GM12878 (cell line): Measurements from ENCODE around the gene GKN2. TPM values are rescaled to one million over a fixed set of nuclear protein-coding genes. Genes with fewer than 3 reads are reported as not detected.
"Not testable (repeated sequence)": the region's sequence is repeated elsewhere in the genome, so short reads cannot be mapped to it uniquely, and the experiment has no call there.

Source experiments
- ATAC-seq: fragments of 200-7000 bp; cut with Tn5 transposase; 3 replicates; pipeline ENCODE4 v1.9.1; 2020; ENCODE audit warnings: mild to moderate bottlenecking, moderate library complexity
- BruUV-seq: library from RNA; stranded (reverse); fragments of 400-500 nt; replicated peaks from 2 replicates; lab custom pipeline; 2021; lab: Mats Ljungman, UMichigan
- CTCF ChIA-PET: fragments of 300-600 bp; sonication (Branson Sonifier 250); formaldehyde crosslinking; extraction: SDS; loops from one replicate; lab custom pipeline; 2021; ENCODE audit warnings: inconsistent platforms; lab: Yijun Ruan, JAX
- POLR2A ChIA-PET: fragments of 350-600 bp; formaldehyde crosslinking; extraction: SDS; loops from one replicate; lab custom pipeline; 2021; ENCODE audit warnings: inconsistent platforms; lab: Charles Lee
- RAD21 ChIA-PET: fragments of 300-600 bp; sonication (Branson Sonifier 250); formaldehyde crosslinking; loops from one replicate; lab custom pipeline; 2023; ENCODE audit warnings: antibody characterized with exemption; ENCODE audit not compliant: unreplicated experiment; lab: Charles Lee
- SMC1A ChIA-PET: fragments of 300-600 bp; sonication (Branson Sonifier 250); formaldehyde crosslinking; loops from one replicate; lab custom pipeline; 2023; ENCODE audit not compliant: unreplicated experiment, uncharacterized antibody; lab: Charles Lee
- DNase-seq: peaks from one replicate; pipeline ENCODE4 v3.0.0-alpha.2; 2011; ENCODE audit warnings: low read depth, low spot score
- FAIRE-seq: peaks from 3 replicates; lab custom pipeline; 2011; peaks lifted over from hg19 to GRCh38; lab: Jason Lieb, UNC
- H2AFZ ChIP-seq: 2 replicates; pipeline ENCODE4 v1.6.0; 2011; ENCODE audit warnings: low read depth, low read length, control low read depth; ENCODE audit not compliant: control insufficient read depth
- H3K27ac ChIP-seq: 2 replicates; pipeline ENCODE4 v1.5.1; 2011; ENCODE audit warnings: control low read depth; ENCODE audit not compliant: control insufficient read depth, insufficient read depth
- H3K27me3 ChIP-seq, 2 experiments: replicated peaks in 1 of 2; 2 replicates each; pipeline versions ENCODE4 v1.6.0 to v1.6.1; 2011; ENCODE audit warnings: low read length in 1 of 2; ENCODE audit not compliant: control insufficient read depth in 2 of 2, insufficient read depth in 2 of 2
- H3K36me3 ChIP-seq, 2 experiments: 2 replicates each; pipeline ENCODE4 v1.5.1; 2011; ENCODE audit warnings: low read length in 1 of 2; ENCODE audit not compliant: control insufficient read depth in 2 of 2, insufficient read depth in 2 of 2
- H3K4me1 ChIP-seq: 2 replicates; pipeline ENCODE4 v1.6.1; 2011; ENCODE audit warnings: mild to moderate bottlenecking, low read length, moderate library complexity, mixed read lengths; ENCODE audit not compliant: control insufficient read depth, insufficient read depth
- H3K4me2 ChIP-seq: 2 replicates; pipeline ENCODE4 v1.6.0; 2011; ENCODE audit warnings: control low read depth; ENCODE audit not compliant: control insufficient read depth, insufficient read depth
- H3K4me3 ChIP-seq: fragments of 200-600 bp; sonication (generic); 2 replicates; pipeline ENCODE4 v1.5.1; 2016
- H3K79me2 ChIP-seq: 2 replicates; pipeline ENCODE4 v1.6.0; 2011; ENCODE audit warnings: low read length; ENCODE audit not compliant: control insufficient read depth, insufficient read depth
- H3K9ac ChIP-seq: 2 replicates; pipeline ENCODE4 v1.8.0; 2011; ENCODE audit warnings: low read length, control low read depth, mixed read lengths; ENCODE audit not compliant: control insufficient read depth, insufficient read depth
- H3K9me3 ChIP-seq: replicated peaks from 3 replicates; pipeline ENCODE4 v1.5.1; 2011; ENCODE audit warnings: mild to moderate bottlenecking, low read length; ENCODE audit not compliant: control insufficient read depth, insufficient read depth
- H4K20me1 ChIP-seq: 2 replicates; pipeline ENCODE4 v1.6.0; 2011; ENCODE audit not compliant: control insufficient read depth, insufficient read depth
- WGBS: methylation state at CpG from one replicate; pipeline ENCODE4 v1.1.6; 2016; ENCODE audit warnings: low lambda C conversion rate; ENCODE audit not compliant: insufficient replicate concordance, insufficient coverage; ENCODE audit errors: missing lambda C conversion rate; 5-methylcytosine and 5-hydroxymethylcytosine counted together
- in situ Hi-C: fragments of 300-500 bp; cut with MboI; formaldehyde crosslinking; loops from 9 replicates; pipeline ENCODE4 v1.14.3; 2018; ENCODE audit warnings: mixed read lengths
- intact Hi-C: fragments of 100-400 bp; cut with micrococcal nuclease; formaldehyde crosslinking; loops from one replicate; pipeline ENCODE4 v1.14.2; 2022; ENCODE audit not compliant: unreplicated experiment
- polyA plus RNA-seq, 11 experiments: library from polyadenylated mRNA; depleted of rRNA in 4 of 11; unstranded in 6 of 11; stranded (reverse) in 5 of 11; fragments of >200 nt; fragmentation: Nextera tagmentation in 4 of 11; fragmentation: Illumina TruSeq in 1 of 11; extraction: Ambion mirVana in 4 of 11; extraction: Trizol in 1 of 11; gene quantifications; 1 replicate in 1 of 11; 2 replicates in 10 of 11; pipeline versions ENCODE4 v1.2.1 to v1.2.3, GENCODE V29; 2011 to 2016; ENCODE audit warnings: inconsistent platforms in 2 of 11, missing spikeins in 2 of 11, low read depth in 1 of 11
- total RNA-seq, 4 experiments: library from RNA; depleted of rRNA in 3 of 4; stranded (reverse); fragments of >200 nt in 3 of 4; fragmentation: Illumina TruSeq in 1 of 4; extraction: Trizol in 1 of 4; gene quantifications; 2 replicates each; pipeline versions ENCODE4 v1.2.1 to v1.2.3, GENCODE V29; 2013 to 2021

Gene GKN2
- total and polyA plus RNA-seq, 10 of the 15 experiments (the other 5 are each of a cell fraction or from before 2014, with no cell fraction given), result not detected

DNA sequence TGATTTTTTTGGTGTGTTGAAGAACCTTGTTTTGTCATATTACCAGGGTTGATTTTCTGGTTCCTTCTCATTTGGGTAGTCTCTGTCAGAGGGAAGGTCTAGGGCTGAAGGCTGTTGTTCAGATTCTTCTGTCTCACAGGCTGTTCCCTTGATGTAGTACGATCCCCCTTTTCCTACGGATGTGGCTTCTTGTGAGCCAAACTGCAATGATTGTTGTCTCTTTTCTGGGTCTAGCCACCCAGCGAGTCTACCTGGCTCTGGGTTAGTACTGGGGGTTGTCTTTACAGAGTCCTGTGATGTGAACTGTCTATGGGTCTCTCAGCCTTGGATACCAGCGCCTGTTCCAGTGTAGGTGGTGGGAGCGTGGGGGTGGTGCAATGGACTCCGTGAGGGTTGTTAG is 56.7 kb downstream of the GKN2 start:
- WGBS, result 64% methylated on average over 6 of the region's 6 CpGs
- H3K4me2 ChIP-seq, H3K4me1 ChIP-seq, SMC1A ChIA-PET, H3K27me3 ChIP-seq, POLR2A ChIA-PET, BruUV-seq, H3K27ac ChIP-seq, H3K79me2 ChIP-seq, H3K4me3 ChIP-seq, H2AFZ ChIP-seq, H3K36me3 ChIP-seq, FAIRE-seq, H3K9ac ChIP-seq, DNase-seq, ATAC-seq, intact Hi-C loops, RAD21 ChIA-PET, H3K9me3 ChIP-seq, H4K20me1 ChIP-seq, in situ Hi-C loops: not testable (repeated sequence)
- CTCF ChIA-PET, result interaction anchor here (0.7 to 1.8 kb wide), 2 partner anchors 9 to 139 kb away, joined by 3 to 4 read pairs; no protein-coding TSS in a partner anchor

Other genes with a start within 250 kb of the GKN2 start
- gene ARHGAP25, start 218.1 kb downstream of the GKN2 start, total RNA-seq (2014; rRNA removed), result 0.51 and 0.93 TPM in 2 replicates
- 0.89 and 0.97 TPM in 2 replicates for gene ARHGAP25, start 218.1 kb downstream of the GKN2 start, total RNA-seq (2014; rRNA removed; fragmentation: Illumina TruSeq; extraction: Trizol)
- gene ARHGAP25, start 218.1 kb downstream of the GKN2 start, total RNA-seq (2021), result 0.56 and 1.0 TPM in 2 replicates
- 0.13 and 0.15 TPM in 2 replicates for gene ARHGAP25, start 218.1 kb downstream of the GKN2 start, polyA plus RNA-seq (2011; rRNA removed)
- gene ARHGAP25, start 218.1 kb downstream of the GKN2 start, polyA plus RNA-seq (2014; fragmentation: Illumina TruSeq; extraction: Trizol), result 0.65 and 0.96 TPM in 2 replicates
- under 1 TPM; 0.40 to 0.42 TPM for gene ARHGAP25, start 218.1 kb downstream of the GKN2 start, polyA plus RNA-seq (2014; fragmentation: Nextera tagmentation; extraction: Ambion mirVana)
- gene ARHGAP25, start 218.1 kb downstream of the GKN2 start, polyA plus RNA-seq (2014; rRNA removed), result 0.38 and 1.0 TPM in 2 replicates
- gene ARHGAP25, start 218.1 kb downstream of the GKN2 start, polyA plus RNA-seq (2016; fragmentation: Nextera tagmentation; extraction: Ambion mirVana), result under 1 TPM; 0.37 to 0.39 TPM
- not detected in 2 replicates for gene BMP10, start 81.5 kb downstream of the GKN2 start, total RNA-seq (2014; rRNA removed)
- not detected in 2 replicates for gene BMP10, start 81.5 kb downstream of the GKN2 start, total RNA-seq (2014; rRNA removed; fragmentation: Illumina TruSeq; extraction: Trizol)
- not detected in 2 replicates for gene BMP10, start 81.5 kb downstream of the GKN2 start, total RNA-seq (2021)
- not detected in 2 replicates for gene BMP10, start 81.5 kb downstream of the GKN2 start, polyA plus RNA-seq (2011; rRNA removed)
- 0.04 TPM in 1 of 2 replicates, not detected in the other for gene BMP10, start 81.5 kb downstream of the GKN2 start, polyA plus RNA-seq (2014; fragmentation: Illumina TruSeq; extraction: Trizol)
- not detected for gene BMP10, start 81.5 kb downstream of the GKN2 start, polyA plus RNA-seq (2014; fragmentation: Nextera tagmentation; extraction: Ambion mirVana)
- gene BMP10, start 81.5 kb downstream of the GKN2 start, polyA plus RNA-seq (2014; rRNA removed), result not detected in 2 replicates
- gene BMP10, start 81.5 kb downstream of the GKN2 start, polyA plus RNA-seq (2016; fragmentation: Nextera tagmentation; extraction: Ambion mirVana), result not detected
- not detected in 2 replicates for gene GKN1, start 21.7 kb upstream of the GKN2 start, total RNA-seq (2014; rRNA removed)
- not detected in 2 replicates for gene GKN1, start 21.7 kb upstream of the GKN2 start, total RNA-seq (2014; rRNA removed; fragmentation: Illumina TruSeq; extraction: Trizol)
- gene GKN1, start 21.7 kb upstream of the GKN2 start, total RNA-seq (2021), result not detected in 2 replicates
- not detected in 2 replicates for gene GKN1, start 21.7 kb upstream of the GKN2 start, polyA plus RNA-seq (2011; rRNA removed)
- gene GKN1, start 21.7 kb upstream of the GKN2 start, polyA plus RNA-seq (2014; fragmentation: Illumina TruSeq; extraction: Trizol), result not detected in 2 replicates
- not detected for gene GKN1, start 21.7 kb upstream of the GKN2 start, polyA plus RNA-seq (2014; fragmentation: Nextera tagmentation; extraction: Ambion mirVana)
- gene GKN1, start 21.7 kb upstream of the GKN2 start, polyA plus RNA-seq (2014; rRNA removed), result not detected in 2 replicates
- not detected for gene GKN1, start 21.7 kb upstream of the GKN2 start, polyA plus RNA-seq (2016; fragmentation: Nextera tagmentation; extraction: Ambion mirVana)
- not detected in 2 replicates for gene ANTXR1, start 60.3 kb upstream of the GKN2 start, total RNA-seq (2014; rRNA removed)
- not detected in 2 replicates for gene ANTXR1, start 60.3 kb upstream of the GKN2 start, total RNA-seq (2014; rRNA removed; fragmentation: Illumina TruSeq; extraction: Trizol)
- 0.26 and 0.32 TPM in 2 replicates for gene ANTXR1, start 60.3 kb upstream of the GKN2 start, total RNA-seq (2021)
- not detected in 2 replicates for gene ANTXR1, start 60.3 kb upstream of the GKN2 start, polyA plus RNA-seq (2011; rRNA removed)
- gene ANTXR1, start 60.3 kb upstream of the GKN2 start, polyA plus RNA-seq (2014; fragmentation: Illumina TruSeq; extraction: Trizol), result not detected in 2 replicates
- not detected for gene ANTXR1, start 60.3 kb upstream of the GKN2 start, polyA plus RNA-seq (2014; fragmentation: Nextera tagmentation; extraction: Ambion mirVana)
- not detected in 2 replicates for gene ANTXR1, start 60.3 kb upstream of the GKN2 start, polyA plus RNA-seq (2014; rRNA removed)
- under 1 TPM in 1 of 2 experiments, not detected in 1; 0.09 TPM for gene ANTXR1, start 60.3 kb upstream of the GKN2 start, polyA plus RNA-seq (2016; fragmentation: Nextera tagmentation; extraction: Ambion mirVana)